ENCODE data around the gene BABAM2.

DNA sequence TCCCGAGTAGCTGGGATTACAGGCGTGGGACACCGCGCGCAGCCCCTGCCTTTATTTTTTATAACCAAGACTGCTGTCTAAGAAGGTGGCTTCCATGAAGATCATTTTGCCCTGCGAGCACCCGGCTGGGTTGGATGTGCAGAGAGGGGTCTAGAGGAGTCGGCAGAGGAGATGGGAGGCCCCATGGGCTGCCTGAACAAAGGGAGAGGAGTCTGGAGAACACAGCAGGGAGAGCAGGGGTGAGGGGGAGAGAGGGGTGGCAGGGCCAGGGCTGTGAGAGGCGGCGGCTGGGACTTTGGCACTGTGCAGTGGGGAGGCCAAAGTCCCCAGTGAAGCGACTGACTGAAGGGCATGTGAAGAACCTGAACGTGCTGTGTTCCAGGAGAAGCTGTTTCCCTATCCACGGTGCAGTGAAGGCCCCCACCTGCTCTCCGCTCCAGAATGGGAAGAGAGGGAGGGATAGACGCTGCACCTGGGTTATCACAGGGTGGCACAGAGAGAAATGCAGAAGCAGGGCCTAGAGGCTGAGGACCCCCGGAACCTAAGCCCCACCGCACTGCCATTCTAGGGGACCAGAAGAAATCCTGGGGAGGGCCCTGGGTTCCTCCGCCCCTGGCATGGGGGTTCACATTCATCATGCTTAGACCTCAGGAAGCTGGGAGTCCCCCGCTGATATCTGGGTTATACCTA, 477.3 kb downstream of the BABAM2 start:
- TF ChIP-seq, protein P1, sequence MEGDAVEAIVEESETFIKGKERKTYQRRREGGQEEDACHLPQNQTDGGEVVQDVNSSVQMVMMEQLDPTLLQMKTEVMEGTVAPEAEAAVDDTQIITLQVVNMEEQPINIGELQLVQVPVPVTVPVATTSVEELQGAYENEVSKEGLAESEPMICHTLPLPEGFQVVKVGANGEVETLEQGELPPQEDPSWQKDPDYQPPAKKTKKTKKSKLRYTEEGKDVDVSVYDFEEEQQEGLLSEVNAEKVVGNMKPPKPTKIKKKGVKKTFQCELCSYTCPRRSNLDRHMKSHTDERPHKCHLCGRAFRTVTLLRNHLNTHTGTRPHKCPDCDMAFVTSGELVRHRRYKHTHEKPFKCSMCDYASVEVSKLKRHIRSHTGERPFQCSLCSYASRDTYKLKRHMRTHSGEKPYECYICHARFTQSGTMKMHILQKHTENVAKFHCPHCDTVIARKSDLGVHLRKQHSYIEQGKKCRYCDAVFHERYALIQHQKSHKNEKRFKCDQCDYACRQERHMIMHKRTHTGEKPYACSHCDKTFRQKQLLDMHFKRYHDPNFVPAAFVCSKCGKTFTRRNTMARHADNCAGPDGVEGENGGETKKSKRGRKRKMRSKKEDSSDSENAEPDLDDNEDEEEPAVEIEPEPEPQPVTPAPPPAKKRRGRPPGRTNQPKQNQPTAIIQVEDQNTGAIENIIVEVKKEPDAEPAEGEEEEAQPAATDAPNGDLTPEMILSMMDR (IDR thresholded peaks at IDR 0.05; ENCODE audit: insufficient read depth, low read length, poor library complexity, severe bottlenecking) = no peak
- TF ChIP-seq EZH2phosphoT487 (conservative IDR thresholded peaks at IDR 0.05; ENCODE audit: low read length) = no peak

All from SU-DHL-6 (cell line).